ENCODE data around the gene AP2A2. TPM values are rescaled to one million over a fixed set of nuclear protein-coding genes. Genes with fewer than 3 reads are reported as not detected.

Gene AP2A2
- total RNA-seq, 4 donors from 2014 or later: 49.5 to 82.6 (median 72.2) TPM

GRCh38 chr11:969651-970205 is 44.1 kb downstream of the AP2A2 start:
- DNase-seq (ENCODE audit: extremely low spot score): no peak
- TF ChIP-seq POLR2A (IDR thresholded peaks at IDR 0.05; ENCODE audit: low read depth): no peak
- no peak for TF ChIP-seq EP300 (IDR thresholded peaks at IDR 0.05)
- no peak for TF ChIP-seq POLR2AphosphoS5 (IDR thresholded peaks at IDR 0.05)
- TF ChIP-seq CTCF (IDR thresholded peaks at IDR 0.05): no peak
- H3K27ac ChIP-seq (replicated peaks in 1 of 4): no peak overlapping the region
- H3K27me3 ChIP-seq: no peaks in the 10 kb centered on the region
- 86% methylated on average over 9 of the region's 9 CpGs for WGBS
- H3K4me1 ChIP-seq: peaks cover 5 to 28% (median 16%) of the 10 kb centered on the region in 4 donors
- no peak overlapping the region for H3K4me3 ChIP-seq
- H3K9me3 ChIP-seq: no peaks in the 10 kb centered on the region
- intact Hi-C loops (cut with DNase I): no loop called here
- H3K36me3 ChIP-seq: peaks cover 24 to 64% (median 59%) of the 10 kb centered on the region in 4 donors

- peaks cover 5 to 28% (median 16%) of the 10 kb centered on the region in 4 donors for H3K4me1 ChIP-seq
- H3K36me3 ChIP-seq: peaks cover 29 to 66% (median 66%) of the 10 kb centered on the region in 4 donors
- no peak overlapping the region for H3K27ac ChIP-seq (replicated peaks in 1 of 4)
- no peak for DNase-seq (ENCODE audit: extremely low spot score)
- TF ChIP-seq CTCF (IDR thresholded peaks at IDR 0.05) (no peak), POLR2AphosphoS5 (IDR thresholded peaks at IDR 0.05) (no peak), EP300 (IDR thresholded peaks at IDR 0.05) (no peak), POLR2A (IDR thresholded peaks at IDR 0.05; ENCODE audit: low read depth) (no peak)
- no peaks in the 10 kb centered on the region for H3K27me3 ChIP-seq
- H3K9me3 ChIP-seq: no peaks in the 10 kb centered on the region
- intact Hi-C loops (cut with DNase I): no loop called here
- 84% methylated on average over 22 of the region's 26 CpGs for WGBS
- no peak overlapping the region for H3K4me3 ChIP-seq
These were observed 44.7 kb downstream of the AP2A2 start for GRCh38 chr11:970319-970871.

- H3K27me3 ChIP-seq: no peaks in the 10 kb centered on the region
- no peak for TF ChIP-seq CTCF (IDR thresholded peaks at IDR 0.05)
- TF ChIP-seq POLR2A (IDR thresholded peaks at IDR 0.05; ENCODE audit: low read depth): no peak
- no peak for TF ChIP-seq POLR2AphosphoS5 (IDR thresholded peaks at IDR 0.05)
- TF ChIP-seq EP300 (IDR thresholded peaks at IDR 0.05): no peak
- intact Hi-C loops (cut with DNase I): no loop called here
- H3K4me3 ChIP-seq: no peak overlapping the region
- no peak for DNase-seq (ENCODE audit: extremely low spot score)
- H3K36me3 ChIP-seq: peaks cover 33 to 73% (median 66%) of the 10 kb centered on the region in 4 donors
- H3K4me1 ChIP-seq: peaks cover 5 to 21% (median 14%) of the 10 kb centered on the region in 4 donors
- no peak overlapping the region for H3K27ac ChIP-seq (replicated peaks in 1 of 4)
- WGBS: 87% methylated on average over 9 of the region's 12 CpGs
- no peaks in the 10 kb centered on the region for H3K9me3 ChIP-seq
These were observed 45.5 kb downstream of the AP2A2 start for GRCh38 chr11:971092-971690.

DNA sequence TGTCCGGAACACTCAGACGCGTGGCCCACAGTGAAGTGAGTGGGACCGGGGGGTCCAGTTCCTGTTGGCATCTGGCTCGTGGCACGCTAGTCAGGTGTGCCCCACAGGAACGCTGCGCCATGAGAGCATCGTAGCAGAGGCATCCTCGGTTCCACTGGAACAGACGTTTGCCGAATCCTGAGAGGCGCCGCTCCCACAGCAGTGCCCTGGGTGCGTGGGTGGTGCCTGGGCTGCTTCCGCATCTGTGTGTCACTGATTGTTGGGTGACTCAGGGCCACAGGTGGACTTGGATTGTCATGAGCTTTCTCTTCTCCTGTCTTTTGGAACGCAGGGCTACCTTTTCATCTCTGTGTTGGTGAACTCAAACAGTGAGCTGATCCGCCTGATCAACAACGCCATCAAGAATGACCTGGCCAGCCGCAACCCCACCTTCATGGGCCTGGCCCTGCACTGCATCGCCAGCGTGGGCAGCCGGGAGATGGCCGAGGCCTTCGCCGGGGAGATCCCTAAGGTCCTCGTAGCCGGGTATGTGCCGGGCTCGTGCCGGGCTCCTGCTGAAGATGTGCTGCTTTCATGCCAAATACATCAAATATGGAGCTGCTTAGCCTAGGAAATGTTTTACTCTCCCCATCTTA is 46.2 kb downstream of the AP2A2 start:
- no peak for DNase-seq (ENCODE audit: extremely low spot score)
- TF ChIP-seq EP300 (IDR thresholded peaks at IDR 0.05) (no peak), POLR2AphosphoS5 (IDR thresholded peaks at IDR 0.05) (no peak), CTCF (IDR thresholded peaks at IDR 0.05) (no peak), POLR2A (IDR thresholded peaks at IDR 0.05; ENCODE audit: low read depth) (no peak)
- 96% methylated on average over 13 of the region's 31 CpGs for WGBS
- H3K9me3 ChIP-seq: no peaks in the 10 kb centered on the region
- peaks cover 0 to 21% (median 10%) of the 10 kb centered on the region in 4 donors for H3K4me1 ChIP-seq
- no peak overlapping the region for H3K4me3 ChIP-seq
- no peaks in the 10 kb centered on the region for H3K27me3 ChIP-seq
- intact Hi-C loops (cut with DNase I): no loop called here
- no peak overlapping the region for H3K27ac ChIP-seq (replicated peaks in 1 of 4)
- H3K36me3 ChIP-seq: peaks cover 33 to 80% (median 73%) of the 10 kb centered on the region in 4 donors
